Stimulated activated CD4-positive, alpha-beta T cell treated with anti-CD3 and anti-CD28 coated beads, Interleukin-12 subunit alpha, Interleukin-12 subunit beta, amount 100 ng/mL, for 4 hours (primary cell): ENCODE results near the gene MEI1.
"Not testable (repeated sequence)": the region's sequence is repeated elsewhere in the genome, so short reads cannot be mapped to it uniquely, and the experiment has no call there.

Experiments
- DNase-seq: peaks from one replicate; pipeline ENCODE4 v3.0.0-alpha.2; 2020

The MEI1 gene

GRCh38 chr22:41699264-41700107 lies at the start of gene MEI1:
MEI1 (plus strand) TSS chr22:41699503; CDS start chr22:41699539, 36 bp downstream.
- peak; percentile 92 for DNase-seq

GRCh38 chr22:41650229-41650628 lies 49.1 kb upstream of the MEI1 start:
- DNase-seq = no peak

- DNase-seq = no peak
These were observed 48.5 kb upstream of the MEI1 start for GRCh38 chr22:41650821-41651220.

GRCh38 chr22:41654322-41654721 lies 45.0 kb upstream of the MEI1 start:
- no peak for DNase-seq

- no peak for DNase-seq
These were observed 42.7 kb upstream of the MEI1 start for GRCh38 chr22:41656556-41656955.

- no peak for DNase-seq
These were observed 41.6 kb upstream of the MEI1 start for GRCh38 chr22:41657709-41658108.

GRCh38 chr22:41658869-41659268 lies 40.4 kb upstream of the MEI1 start:
- DNase-seq = no peak

- DNase-seq = no peak
These were observed 39.4 kb upstream of the MEI1 start for GRCh38 chr22:41659941-41660340.

- DNase-seq = no peak
These were observed 38.9 kb upstream of the MEI1 start for GRCh38 chr22:41660416-41660815.

GRCh38 chr22:41661088-41661487 lies 38.2 kb upstream of the MEI1 start:
- no peak for DNase-seq

- DNase-seq = no peak
These were observed 37.6 kb upstream of the MEI1 start for GRCh38 chr22:41661713-41662112.

- DNase-seq = not testable (repeated sequence)
These were observed 35.7 kb upstream of the MEI1 start for GRCh38 chr22:41663594-41663993.

GRCh38 chr22:41664490-41664889 lies 34.8 kb upstream of the MEI1 start:
- no peak for DNase-seq

- DNase-seq = no peak
These were observed 34.4 kb upstream of the MEI1 start for GRCh38 chr22:41664951-41665350.

GRCh38 chr22:41668971-41669911 lies 30.1 kb upstream of the MEI1 start:
- no peak for DNase-seq

- DNase-seq = not testable (repeated sequence)
These were observed 27.2 kb upstream of the MEI1 start for GRCh38 chr22:41672096-41672495.

GRCh38 chr22:41672780-41673509 lies 26.4 kb upstream of the MEI1 start:
- DNase-seq = no peak

GRCh38 chr22:41674846-41675340 lies 24.4 kb upstream of the MEI1 start:
- no peak for DNase-seq

- no peak for DNase-seq
These were observed 23.2 kb upstream of the MEI1 start for GRCh38 chr22:41676134-41676533.

- no peak for DNase-seq
These were observed 17.7 kb upstream of the MEI1 start for GRCh38 chr22:41681616-41682015.

- peak; percentile 79 for DNase-seq
These were observed 17.1 kb upstream of the MEI1 start for GRCh38 chr22:41682033-41682807.

- DNase-seq = no peak
These were observed 16.3 kb upstream of the MEI1 start for GRCh38 chr22:41683052-41683451.
